HG03460 (cell line): ENCODE results near the gene TCN2.
A peak's percentile ranks its signal among the peaks of the same experiment; 100 is the strongest.
"Not testable (repeated sequence)": the region's sequence is repeated elsewhere in the genome, so short reads cannot be mapped to it uniquely, and the experiment has no call there.

Experiments
- ATAC-seq: cut with Tn5 transposase; IDR thresholded peaks from one replicate; pipeline ENCODE4 v1.9.1; 2021; ENCODE audit not compliant: unreplicated experiment

TCN2 gene

GRCh38 chr22:30609260-30610185, 2.5 kb downstream of the TCN2 start:
- no peak for ATAC-seq

- ATAC-seq: no peak
Measured at GRCh38 chr22:30610299-30610698, 3.3 kb downstream of the TCN2 start.

GRCh38 chr22:30611197-30611596, 4.2 kb downstream of the TCN2 start:
- no peak for ATAC-seq

GRCh38 chr22:30612789-30613188, 5.8 kb downstream of the TCN2 start:
- no peak for ATAC-seq

- ATAC-seq: no peak
Measured at GRCh38 chr22:30614268-30614667, 7.3 kb downstream of the TCN2 start.

- ATAC-seq: no peak
Measured at GRCh38 chr22:30614879-30615278, 7.9 kb downstream of the TCN2 start.

GRCh38 chr22:30615543-30615954, 8.6 kb downstream of the TCN2 start:
- no peak for ATAC-seq

- no peak for ATAC-seq
Measured at GRCh38 chr22:30617819-30618218, 10.8 kb downstream of the TCN2 start.

GRCh38 chr22:30619909-30620308, 12.9 kb downstream of the TCN2 start:
- not testable (repeated sequence) for ATAC-seq

- ATAC-seq: no peak
Measured at GRCh38 chr22:30626413-30626812, 19.4 kb downstream of the TCN2 start.

- no peak for ATAC-seq
Measured at GRCh38 chr22:30627471-30627870, 20.5 kb downstream of the TCN2 start.

GRCh38 chr22:30628491-30628890, 21.5 kb downstream of the TCN2 start:
- no peak for ATAC-seq

GRCh38 chr22:30631469-30631868, 24.5 kb downstream of the TCN2 start:
- ATAC-seq: not testable (repeated sequence)

- ATAC-seq: peak; percentile 50
Measured at GRCh38 chr22:30634471-30635233, 27.7 kb downstream of the TCN2 start.

GRCh38 chr22:30635273-30636225, 28.6 kb downstream of the TCN2 start, which contains the start of gene SLC35E4:
Gene SLC35E4, plus strand, starts transcription at chr22:30635781. Its CDS starts 670 bp downstream, at chr22:30636451.
- ATAC-seq: peak; percentile 56

- no peak for ATAC-seq
Measured at GRCh38 chr22:30636226-30637077, 29.5 kb downstream of the TCN2 start.

GRCh38 chr22:30637701-30638114, 30.7 kb downstream of the TCN2 start:
- no peak for ATAC-seq

- ATAC-seq: no peak
Measured at GRCh38 chr22:30640361-30640760, 33.4 kb downstream of the TCN2 start.

- no peak for ATAC-seq
Measured at GRCh38 chr22:30640839-30641430, 34.0 kb downstream of the TCN2 start.
